ENCODE results near the gene PGS1. TPM values are rescaled to one million over a fixed set of nuclear protein-coding genes. Genes with fewer than 3 reads are reported as not detected.

PGS1 gene
- total RNA-seq, 4 donors from 2014 or later = 12.9 to 75.4 (median 63.1) TPM

DNA sequence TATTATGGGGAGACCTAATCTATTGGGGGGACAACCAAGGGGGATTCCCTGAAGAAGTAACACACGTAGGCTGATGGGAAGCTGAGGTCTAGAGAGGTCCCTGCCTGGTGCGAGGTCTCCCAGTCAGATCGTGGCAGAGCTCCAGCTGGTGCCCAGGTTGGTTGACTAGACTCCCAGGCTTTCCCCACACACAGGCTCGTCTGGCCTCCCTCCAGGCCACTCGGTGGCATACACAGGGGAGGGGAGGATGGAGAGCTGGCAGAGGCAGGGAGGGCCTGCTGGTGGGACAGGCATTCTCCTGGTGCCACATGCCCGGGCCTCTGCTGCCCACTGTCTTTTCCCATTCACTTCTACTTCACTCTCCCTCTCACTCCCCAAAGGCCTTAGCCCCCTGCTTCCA is 10.1 kb upstream of the PGS1 start:
- no peaks in the 10 kb centered on the region for H3K9me3 ChIP-seq
- H3K36me3 ChIP-seq = no peaks in the 10 kb centered on the region
- H3K4me1 ChIP-seq = peaks cover 0 to 9% of the 10 kb centered on the region in 2 donors
- no peak overlapping the region for H3K4me3 ChIP-seq
- TF ChIP-seq, protein P1, sequence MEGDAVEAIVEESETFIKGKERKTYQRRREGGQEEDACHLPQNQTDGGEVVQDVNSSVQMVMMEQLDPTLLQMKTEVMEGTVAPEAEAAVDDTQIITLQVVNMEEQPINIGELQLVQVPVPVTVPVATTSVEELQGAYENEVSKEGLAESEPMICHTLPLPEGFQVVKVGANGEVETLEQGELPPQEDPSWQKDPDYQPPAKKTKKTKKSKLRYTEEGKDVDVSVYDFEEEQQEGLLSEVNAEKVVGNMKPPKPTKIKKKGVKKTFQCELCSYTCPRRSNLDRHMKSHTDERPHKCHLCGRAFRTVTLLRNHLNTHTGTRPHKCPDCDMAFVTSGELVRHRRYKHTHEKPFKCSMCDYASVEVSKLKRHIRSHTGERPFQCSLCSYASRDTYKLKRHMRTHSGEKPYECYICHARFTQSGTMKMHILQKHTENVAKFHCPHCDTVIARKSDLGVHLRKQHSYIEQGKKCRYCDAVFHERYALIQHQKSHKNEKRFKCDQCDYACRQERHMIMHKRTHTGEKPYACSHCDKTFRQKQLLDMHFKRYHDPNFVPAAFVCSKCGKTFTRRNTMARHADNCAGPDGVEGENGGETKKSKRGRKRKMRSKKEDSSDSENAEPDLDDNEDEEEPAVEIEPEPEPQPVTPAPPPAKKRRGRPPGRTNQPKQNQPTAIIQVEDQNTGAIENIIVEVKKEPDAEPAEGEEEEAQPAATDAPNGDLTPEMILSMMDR (IDR thresholded peaks at IDR 0.05) = no peak
- TF ChIP-seq POLR2A (IDR thresholded peaks at IDR 0.05) = no peak
- no peak overlapping the region for H3K27ac ChIP-seq
- intact Hi-C loops (cut with DNase I; ENCODE audit: low total_unique reads) = no loop called here
- DNase-seq = no peak
- H3K27me3 ChIP-seq = no peaks in the 10 kb centered on the region

DNA sequence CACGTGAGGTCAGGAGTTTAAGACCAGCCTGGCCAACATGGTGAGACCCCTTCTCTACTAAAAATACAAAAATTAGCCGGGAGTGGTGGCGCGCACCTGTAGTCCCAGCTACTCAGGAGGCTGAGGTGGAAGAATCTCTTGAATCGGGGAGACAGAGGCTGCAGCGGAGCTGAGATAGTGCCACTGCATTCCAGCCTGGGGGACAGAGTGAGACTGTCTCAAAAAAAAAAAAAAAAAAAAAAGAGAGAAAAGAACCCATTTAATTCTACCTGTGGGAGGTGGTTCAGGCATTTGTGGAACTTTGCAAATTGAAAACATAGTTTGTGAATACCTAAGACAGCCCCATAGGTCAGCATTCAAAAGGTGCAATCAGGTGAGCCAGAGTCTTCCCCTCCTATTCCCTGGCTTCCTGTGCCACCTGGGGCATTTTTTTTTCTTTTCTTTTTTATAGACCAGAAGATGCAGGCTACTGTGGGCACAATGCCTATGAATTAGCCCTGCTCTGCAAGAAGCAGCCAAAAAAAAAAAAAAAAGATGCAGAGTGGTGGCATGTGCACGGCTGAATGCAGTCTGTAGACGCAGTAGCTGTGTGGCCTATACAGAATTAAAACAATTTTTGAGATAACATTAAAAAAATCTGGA is 9.5 kb upstream of the PGS1 start:
- Histone ChIP-seq H3K27ac (no peak overlapping the region), H3K4me1 (peaks cover 0 to 9% of the 10 kb centered on the region in 2 donors), H3K4me3 (no peak overlapping the region), H3K36me3 (no peaks in the 10 kb centered on the region), H3K27me3 (no peaks in the 10 kb centered on the region), H3K9me3 (no peaks in the 10 kb centered on the region)
- no peak for DNase-seq
- TF ChIP-seq, protein P1 (IDR thresholded peaks at IDR 0.05) = no peak
- TF ChIP-seq POLR2A (IDR thresholded peaks at IDR 0.05) = no peak
- intact Hi-C loops (cut with DNase I; ENCODE audit: low total_unique reads) = no loop called here

DNA sequence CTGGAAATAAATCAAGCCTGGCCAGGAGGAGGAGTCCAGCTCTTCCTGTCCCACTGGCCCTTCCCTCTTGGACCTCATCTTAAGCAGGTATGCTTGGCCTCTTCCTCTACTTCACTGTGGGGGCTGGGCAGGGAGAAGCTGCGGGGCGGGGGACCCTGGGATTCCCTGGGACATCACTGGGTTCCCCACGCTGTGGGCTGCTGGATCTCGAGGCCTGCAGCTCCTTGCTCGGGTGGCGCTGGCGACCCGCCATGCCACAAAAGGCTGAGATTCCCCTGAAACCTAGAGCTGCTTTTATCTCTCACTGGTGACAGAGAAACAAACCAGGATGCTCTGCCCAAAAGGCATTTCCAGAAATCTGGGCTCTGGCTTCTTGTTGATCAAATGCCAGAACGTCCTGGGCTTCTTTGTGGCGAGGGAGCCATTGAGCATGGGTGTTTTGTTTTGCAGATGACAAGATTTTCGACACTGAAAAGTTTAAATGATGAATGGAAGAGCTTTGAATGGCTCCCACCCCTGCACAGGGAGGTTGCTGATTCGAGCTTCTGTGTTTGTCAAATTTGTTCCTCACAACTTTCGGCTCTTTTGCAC is 8.6 kb upstream of the PGS1 start:
- no peak for DNase-seq
- no peaks in the 10 kb centered on the region for H3K36me3 ChIP-seq
- H3K27ac ChIP-seq = no peak overlapping the region
- H3K9me3 ChIP-seq = no peaks in the 10 kb centered on the region
- TF ChIP-seq, protein P1 (IDR thresholded peaks at IDR 0.05) = no peak
- no peak for TF ChIP-seq POLR2A (IDR thresholded peaks at IDR 0.05)
- intact Hi-C loops (cut with DNase I; ENCODE audit: low total_unique reads) = no loop called here
- H3K4me1 ChIP-seq = peaks cover 0 to 9% of the 10 kb centered on the region in 2 donors
- H3K27me3 ChIP-seq = no peaks in the 10 kb centered on the region
- no peak overlapping the region for H3K4me3 ChIP-seq

DNA sequence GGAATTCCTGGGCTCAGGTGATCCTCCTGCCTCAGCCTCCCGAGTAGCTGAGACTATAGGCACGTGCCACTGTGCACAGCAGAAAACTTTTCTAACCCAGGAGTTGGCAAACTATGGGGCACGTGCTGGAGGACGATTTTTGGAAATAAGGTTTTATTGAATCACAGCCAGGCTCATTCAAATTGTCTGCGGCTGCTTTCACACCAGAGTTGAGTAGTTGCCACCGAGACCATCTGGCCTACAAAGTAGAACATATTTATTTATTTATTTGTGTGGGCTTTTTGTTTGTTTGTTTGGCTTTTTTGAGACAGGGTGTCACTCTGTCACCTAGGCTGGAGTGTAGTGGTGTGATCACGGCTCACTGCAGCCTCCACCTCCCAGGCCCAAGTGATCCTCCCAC is 7.4 kb upstream of the PGS1 start:
- Histone ChIP-seq H3K36me3 (no peaks in the 10 kb centered on the region), H3K27ac (no peak overlapping the region), H3K9me3 (no peaks in the 10 kb centered on the region), H3K4me3 (no peak overlapping the region), H3K4me1 (peaks cover 0 to 3% of the 10 kb centered on the region in 2 donors), H3K27me3 (no peaks in the 10 kb centered on the region)
- no peak for DNase-seq
- intact Hi-C loops (cut with DNase I; ENCODE audit: low total_unique reads) = no loop called here
- no peak for TF ChIP-seq POLR2A (IDR thresholded peaks at IDR 0.05)
- TF ChIP-seq, protein P1 (IDR thresholded peaks at IDR 0.05) = no peak

DNA sequence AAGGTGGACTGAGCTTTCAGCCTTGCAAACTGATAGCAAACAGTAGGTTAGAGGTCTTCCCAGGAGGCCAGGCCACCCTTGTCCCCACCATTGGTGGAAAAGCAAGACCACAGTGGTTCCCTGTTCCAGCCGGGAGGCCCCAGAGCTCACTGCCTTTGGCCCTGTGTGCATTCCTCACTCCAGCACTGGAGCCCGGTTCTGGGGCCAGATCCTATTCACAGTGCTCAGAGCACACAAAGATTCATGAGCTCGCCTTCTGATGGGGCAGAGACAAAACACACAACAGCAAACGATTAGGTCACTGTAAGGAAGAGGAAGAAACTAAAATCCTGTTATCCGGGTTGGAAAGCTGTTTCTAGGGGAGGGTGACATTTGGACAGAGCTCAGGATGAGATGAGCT is 5.6 kb upstream of the PGS1 start:
- Histone ChIP-seq H3K27me3 (no peaks in the 10 kb centered on the region), H3K27ac (no peak overlapping the region)

More for the DNA sequence above, 5.6 kb upstream of the PGS1 start:
- no peak for TF ChIP-seq POLR2A (IDR thresholded peaks at IDR 0.05)
- TF ChIP-seq, protein P1 (IDR thresholded peaks at IDR 0.05) = no peak
- Histone ChIP-seq H3K9me3 (no peaks in the 10 kb centered on the region), H3K4me1 (peaks cover 0 to under 1% of the 10 kb centered on the region in 2 donors), H3K4me3 (no peak overlapping the region), H3K36me3 (no peaks in the 10 kb centered on the region)
- no peak for DNase-seq
- intact Hi-C loops (cut with DNase I; ENCODE audit: low total_unique reads) = no loop called here

Data from uterus (tissue), 4 donors.